ENCODE results near the gene BNC2. TPM values are rescaled to one million over a fixed set of nuclear protein-coding genes. Genes with fewer than 3 reads are reported as not detected.

BNC2 gene
- total RNA-seq, 1 experiment from 2014 or later = 5.7 TPM

DNA sequence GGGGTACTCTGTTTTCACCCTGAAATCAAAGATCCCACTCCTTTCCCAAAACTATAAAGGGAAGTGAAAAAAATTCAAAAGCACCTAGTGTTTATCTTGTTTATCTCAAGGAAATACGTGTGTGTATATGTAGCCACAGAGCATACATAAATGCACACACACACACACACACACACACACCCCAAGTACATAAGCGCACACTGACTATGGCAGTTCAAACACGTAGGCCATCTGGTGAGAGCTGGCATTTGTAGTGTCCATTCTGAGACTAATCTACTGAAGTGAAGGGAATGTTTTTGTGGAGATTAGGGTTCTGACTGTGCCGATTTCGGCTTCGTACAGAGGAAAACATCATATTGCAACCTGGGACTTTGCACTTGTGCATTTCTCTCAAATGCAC, 451.7 kb downstream of the BNC2 start:
- no peak for TF ChIP-seq POLR2AphosphoS5 (IDR thresholded peaks at IDR 0.05; ENCODE audit: low read depth, low read length)
- no peak for TF ChIP-seq TCF7L2 (IDR thresholded peaks at IDR 0.05; ENCODE audit: low read depth, low read length)
- TF ChIP-seq REST (IDR thresholded peaks at IDR 0.05; ENCODE audit: insufficient read depth in 1 of 2, low read depth in 2 of 2, low read length in 1 of 2) = no peak
- no peak for TF ChIP-seq CTCF (IDR thresholded peaks at IDR 0.05)
- no peak for TF ChIP-seq SIN3A (IDR thresholded peaks at IDR 0.05; ENCODE audit: borderline replicate concordance, insufficient read depth, low read depth, low read length)
- in situ Hi-C loops (cut with HindIII; ENCODE audit: low pct_unique_long_range_greater_than_20kb, low sequenced_read_pairs) = no loop called here
- Histone ChIP-seq H3K4me1 (ENCODE audit: control insufficient read depth, insufficient read depth, low read length) (no peaks in the 10 kb centered on the region), H3K36me3 (ENCODE audit: control insufficient read depth, insufficient read depth, low read length) (no peaks in the 10 kb centered on the region), H3K4me3 (ENCODE audit: low read depth in 2 of 2, low read length in 2 of 2) (no peak overlapping the region), H3K27ac (ENCODE audit: low read length) (no peak overlapping the region), H3K27me3 (ENCODE audit: control insufficient read depth, insufficient read depth, low read length) (no peaks in the 10 kb centered on the region), H3K9me3 (ENCODE audit: control insufficient read depth, insufficient read depth, low read depth, low read length) (no peaks in the 10 kb centered on the region)
- DNase-seq (ENCODE audit: low read depth, low spot score) (no peak), ATAC-seq (no peak)
- intact Hi-C loops (cut with micrococcal nuclease; ENCODE audit: unreplicated experiment) = no loop called here
- POLR2A ChIA-PET = no interaction called here
- CTCF ChIA-PET = no interaction called here
- BruUV-seq (replicated peaks) = no TSS peak

- TF ChIP-seq REST (IDR thresholded peaks at IDR 0.05; ENCODE audit: insufficient read depth in 1 of 2, low read depth in 2 of 2, low read length in 1 of 2) (no peak), CTCF (IDR thresholded peaks at IDR 0.05) (no peak), SIN3A (IDR thresholded peaks at IDR 0.05; ENCODE audit: borderline replicate concordance, insufficient read depth, low read depth, low read length) (no peak), TCF7L2 (IDR thresholded peaks at IDR 0.05; ENCODE audit: low read depth, low read length) (no peak), POLR2AphosphoS5 (IDR thresholded peaks at IDR 0.05; ENCODE audit: low read depth, low read length) (no peak)
- ChIA-PET CTCF (no interaction called here), POLR2A (no interaction called here)
- intact Hi-C loops (cut with micrococcal nuclease; ENCODE audit: unreplicated experiment) = no loop called here
- H3K27me3 ChIP-seq (ENCODE audit: control insufficient read depth, insufficient read depth, low read length) = no peaks in the 10 kb centered on the region
- ATAC-seq (no peak), DNase-seq (ENCODE audit: low read depth, low spot score) (no peak)
- no peaks in the 10 kb centered on the region for H3K4me1 ChIP-seq (ENCODE audit: control insufficient read depth, insufficient read depth, low read length)
- H3K4me3 ChIP-seq (ENCODE audit: low read depth in 2 of 2, low read length in 2 of 2) = no peak overlapping the region
- BruUV-seq (replicated peaks) = no TSS peak
- no peaks in the 10 kb centered on the region for H3K36me3 ChIP-seq (ENCODE audit: control insufficient read depth, insufficient read depth, low read length)
- in situ Hi-C loops (cut with HindIII; ENCODE audit: low pct_unique_long_range_greater_than_20kb, low sequenced_read_pairs) = no loop called here
- H3K9me3 ChIP-seq (ENCODE audit: control insufficient read depth, insufficient read depth, low read depth, low read length) = no peaks in the 10 kb centered on the region
- H3K27ac ChIP-seq (ENCODE audit: low read length) = no peak overlapping the region
These were observed 452.7 kb downstream of the BNC2 start for GRCh38 chr9:16417749-16418148.

Data from Panc1 (cell line).